ENCODE measurements around the gene KCNK3. TPM values are rescaled to one million over a fixed set of nuclear protein-coding genes. Genes with fewer than 3 reads are reported as not detected.

Gene KCNK3
- total RNA-seq, 2 donors from 2014 or later: 10.5 to 20.5 TPM

DNA sequence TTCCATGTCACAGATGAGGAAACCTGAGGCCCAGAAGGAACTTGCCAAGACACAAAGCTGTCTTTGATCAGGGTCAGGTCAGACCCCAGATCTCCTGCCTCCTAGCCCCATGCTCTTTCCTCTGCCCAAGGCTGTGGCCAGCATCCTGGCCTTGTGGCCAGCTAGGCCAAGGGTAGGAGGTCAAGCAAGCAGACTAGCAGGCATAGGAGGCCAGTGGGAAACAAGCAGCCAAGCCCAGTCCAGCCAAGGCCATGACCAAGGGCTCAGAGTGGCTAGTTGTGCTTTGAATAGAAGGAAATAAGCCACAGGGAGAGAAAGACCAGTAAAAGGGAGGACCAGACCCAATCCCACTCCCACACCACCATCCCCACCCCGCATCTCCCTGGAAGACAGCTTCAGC, 30.4 kb downstream of the KCNK3 start:
- intact Hi-C loops (cut with DNase I): no loop called here
- Histone ChIP-seq H3K36me3 (replicated peaks in 1 of 2; ENCODE audit: insufficient read depth in 1 of 2, low read depth in 2 of 2) (no peaks in the 10 kb centered on the region), H3K4me1 (peaks cover 76% of the 10 kb centered on the region), H3K9me3 (no peaks in the 10 kb centered on the region), H3K4me3 (no peak overlapping the region), H3K27me3 (no peaks in the 10 kb centered on the region), H3K27ac (peak overlapping the region; percentile 40 to 98 (median 92))
- TF ChIP-seq, protein P1, sequence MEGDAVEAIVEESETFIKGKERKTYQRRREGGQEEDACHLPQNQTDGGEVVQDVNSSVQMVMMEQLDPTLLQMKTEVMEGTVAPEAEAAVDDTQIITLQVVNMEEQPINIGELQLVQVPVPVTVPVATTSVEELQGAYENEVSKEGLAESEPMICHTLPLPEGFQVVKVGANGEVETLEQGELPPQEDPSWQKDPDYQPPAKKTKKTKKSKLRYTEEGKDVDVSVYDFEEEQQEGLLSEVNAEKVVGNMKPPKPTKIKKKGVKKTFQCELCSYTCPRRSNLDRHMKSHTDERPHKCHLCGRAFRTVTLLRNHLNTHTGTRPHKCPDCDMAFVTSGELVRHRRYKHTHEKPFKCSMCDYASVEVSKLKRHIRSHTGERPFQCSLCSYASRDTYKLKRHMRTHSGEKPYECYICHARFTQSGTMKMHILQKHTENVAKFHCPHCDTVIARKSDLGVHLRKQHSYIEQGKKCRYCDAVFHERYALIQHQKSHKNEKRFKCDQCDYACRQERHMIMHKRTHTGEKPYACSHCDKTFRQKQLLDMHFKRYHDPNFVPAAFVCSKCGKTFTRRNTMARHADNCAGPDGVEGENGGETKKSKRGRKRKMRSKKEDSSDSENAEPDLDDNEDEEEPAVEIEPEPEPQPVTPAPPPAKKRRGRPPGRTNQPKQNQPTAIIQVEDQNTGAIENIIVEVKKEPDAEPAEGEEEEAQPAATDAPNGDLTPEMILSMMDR (IDR thresholded peaks at IDR 0.05): no peak
- no peak for TF ChIP-seq POLR2A (IDR thresholded peaks at IDR 0.05)
- 91 to 95% methylated on average over 1 of the region's 1 CpG for whole genome bisulfite sequencing, 2 donors
- DNase-seq (no peak), ATAC-seq (no peak)

- TF ChIP-seq, protein P1 (IDR thresholded peaks at IDR 0.05): no peak
- TF ChIP-seq POLR2A (IDR thresholded peaks at IDR 0.05): no peak
- Histone ChIP-seq H3K9me3 (no peaks in the 10 kb centered on the region), H3K36me3 (replicated peaks in 1 of 2; ENCODE audit: insufficient read depth in 1 of 2, low read depth in 2 of 2) (no peaks in the 10 kb centered on the region), H3K4me3 (no peak overlapping the region), H3K27me3 (no peaks in the 10 kb centered on the region), H3K27ac (peak overlapping the region; percentile 80 to 98 (median 92)), H3K4me1 (peaks cover 72% of the 10 kb centered on the region)
- no peak for DNase-seq
- intact Hi-C loops (cut with DNase I): no loop called here
- ATAC-seq: no peak
- 73 to 75% methylated on average over 3 of the region's 3 CpGs for WGBS, 2 donors
Measured at GRCh38 chr2:26723475-26723874, 31.0 kb downstream of the KCNK3 start.

DNA sequence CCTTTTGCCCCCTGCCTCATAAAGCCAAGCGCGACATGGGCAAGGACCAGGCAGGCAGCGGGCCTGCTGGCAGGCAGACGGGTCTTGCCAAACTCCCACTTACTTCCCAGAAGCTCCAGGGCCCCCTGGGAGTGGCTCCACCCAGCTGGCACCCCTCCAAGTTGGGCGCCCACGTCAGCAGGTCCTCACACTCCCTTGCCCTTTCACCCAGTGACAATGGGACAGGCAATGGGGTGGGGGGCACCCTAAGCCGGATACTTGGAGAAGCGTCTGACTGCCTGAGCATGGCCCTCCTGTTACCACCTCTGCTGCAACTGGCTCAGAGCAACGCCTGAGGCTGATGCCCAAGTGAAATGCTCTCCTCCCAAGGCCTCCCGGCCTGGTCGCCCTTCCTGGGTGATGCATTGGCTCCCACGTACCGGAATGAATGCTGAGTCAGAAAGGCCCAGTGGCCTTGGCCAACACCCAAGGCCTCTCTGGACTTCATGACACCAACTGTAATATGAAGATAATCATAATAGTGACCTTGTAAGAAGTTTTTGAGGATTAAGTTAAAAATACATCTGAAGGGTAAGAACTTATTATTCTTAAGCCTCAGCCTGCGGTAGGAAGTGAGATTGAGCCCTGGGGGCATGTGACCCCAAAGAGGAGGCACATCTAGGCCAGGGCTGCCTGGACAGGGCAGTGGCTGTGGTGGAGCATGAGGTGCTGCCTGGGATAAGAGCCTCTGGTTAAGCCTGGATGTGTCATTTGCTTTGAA, 31.6 kb downstream of the KCNK3 start:
- peak; percentile 36 for ATAC-seq
- H3K4me1 ChIP-seq: peaks cover 70% of the 10 kb centered on the region
- H3K27me3 ChIP-seq: no peaks in the 10 kb centered on the region
- DNase-seq: peak; percentile 78 to 88 (median 84)
- 10 to 29% methylated on average over 9 to 14 of the region's 14 CpGs for WGBS, 2 donors
- intact Hi-C loops (cut with DNase I): no loop called here
- H3K27ac ChIP-seq: peak overlapping the region; percentile 80 to 98 (median 92)
- no peak overlapping the region for H3K4me3 ChIP-seq
- no peaks in the 10 kb centered on the region for H3K9me3 ChIP-seq
- TF ChIP-seq, protein P1 (IDR thresholded peaks at IDR 0.05): no peak
- TF ChIP-seq POLR2A (IDR thresholded peaks at IDR 0.05): peak in 2 of 3 donors; percentile 19 to 33
- H3K36me3 ChIP-seq (replicated peaks in 1 of 2; ENCODE audit: insufficient read depth in 1 of 2, low read depth in 2 of 2): no peaks in the 10 kb centered on the region

DNA sequence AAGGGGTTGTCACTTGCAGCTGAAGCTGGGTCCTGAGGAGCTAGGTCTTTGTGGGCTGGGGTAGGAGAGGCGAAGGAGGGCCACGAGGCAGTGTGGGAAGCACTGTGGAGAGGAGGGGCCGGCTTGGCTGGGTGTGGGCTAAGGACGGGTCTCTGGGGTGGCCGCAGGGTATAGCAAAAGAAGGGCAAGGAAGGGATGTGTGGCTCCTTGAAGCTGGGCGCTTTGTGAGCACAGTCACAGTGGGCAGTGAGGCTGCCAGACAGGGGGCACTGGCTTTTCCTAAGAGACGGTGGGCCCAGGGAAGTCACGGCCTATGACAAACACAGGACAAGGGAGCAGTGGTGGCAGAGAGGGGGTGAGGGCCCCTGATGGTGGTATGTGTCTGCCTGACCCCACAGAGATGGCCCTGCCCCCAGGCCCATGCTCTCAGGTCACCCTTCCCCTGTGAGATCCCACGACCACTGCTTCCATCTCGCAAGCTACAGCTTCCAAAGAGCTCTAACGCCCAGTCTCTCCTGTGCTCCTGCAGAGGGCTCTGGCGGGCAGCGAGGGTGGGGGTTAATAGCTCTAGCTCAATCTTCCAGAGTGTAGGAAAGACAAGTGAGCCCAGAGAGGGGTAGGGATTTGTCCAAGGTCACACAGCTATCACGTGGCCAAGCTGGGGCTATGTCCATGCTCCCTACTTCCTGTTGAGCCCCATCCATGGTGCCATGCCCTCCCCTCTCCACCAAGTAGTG, 32.4 kb downstream of the KCNK3 start:
- WGBS, 2 donors: 79 to 83% methylated on average over 14 of the region's 14 CpGs
- Histone ChIP-seq H3K9me3 (no peaks in the 10 kb centered on the region), H3K36me3 (replicated peaks in 1 of 2; ENCODE audit: insufficient read depth in 1 of 2, low read depth in 2 of 2) (no peaks in the 10 kb centered on the region), H3K4me1 (peaks cover 62% of the 10 kb centered on the region), H3K27ac (peak overlapping the region; percentile 80 to 98 (median 92)), H3K27me3 (no peaks in the 10 kb centered on the region), H3K4me3 (no peak overlapping the region)
- no peak for ATAC-seq
- intact Hi-C loops (cut with DNase I): no loop called here
- no peak for DNase-seq
- TF ChIP-seq, protein P1 (IDR thresholded peaks at IDR 0.05): no peak
- no peak for TF ChIP-seq POLR2A (IDR thresholded peaks at IDR 0.05)

All from body of pancreas (tissue), 4 donors.